GM23248 (cell line): ENCODE measurements around the gene PKIG. TPM values are rescaled to one million over a fixed set of nuclear protein-coding genes. Genes with fewer than 3 reads are reported as not detected.
A peak's percentile ranks its signal among the peaks of the same experiment; 100 is the strongest.

ENCODE experiments used
- DNase-seq: peaks from one replicate; pipeline ENCODE4 v3.0.0-alpha.2; 2015
- H2AFZ ChIP-seq: fragments of 200-600 bp; sonication (generic); 2 replicates; pipeline ENCODE4 v1.6.1; 2016; ENCODE audit warnings: antibody characterized with exemption
- H3F3A ChIP-seq: fragments of 200-600 bp; sonication (generic); 2 replicates; pipeline ENCODE4 v1.6.1; 2016; ENCODE audit warnings: mild to moderate bottlenecking, antibody characterized with exemption, mixed run types; ENCODE audit not compliant: insufficient read depth
- H3K27ac ChIP-seq: fragments of 200-600 bp; sonication (generic); 2 replicates; pipeline ENCODE4 v1.5.1; 2016; ENCODE audit warnings: mild to moderate bottlenecking
- H3K27me3 ChIP-seq: fragments of 200-600 bp; sonication (generic); replicated peaks from 2 replicates; pipeline ENCODE4 v1.6.1; 2016; ENCODE audit warnings: mild to moderate bottlenecking; ENCODE audit not compliant: insufficient read depth
- H3K36me3 ChIP-seq: fragments of 200-600 bp; sonication (generic); 2 replicates; pipeline ENCODE4 v1.6.1; 2016; ENCODE audit warnings: low read depth, mild to moderate bottlenecking
- H3K4me1 ChIP-seq: fragments of 200-600 bp; sonication (generic); 2 replicates; pipeline ENCODE4 v1.6.1; 2016; ENCODE audit warnings: mild to moderate bottlenecking; ENCODE audit not compliant: insufficient read depth
- H3K4me2 ChIP-seq: fragments of 200-600 bp; sonication (generic); one replicate; pipeline ENCODE4 v1.6.1; 2016; ENCODE audit warnings: mild to moderate bottlenecking; ENCODE audit not compliant: unreplicated experiment
- H3K4me3 ChIP-seq: fragments of 200-600 bp; sonication (generic); 2 replicates; pipeline ENCODE4 v1.5.1; 2016; ENCODE audit warnings: mild to moderate bottlenecking
- H3K79me2 ChIP-seq: fragments of 200-600 bp; sonication (generic); 2 replicates; pipeline ENCODE4 v1.6.1; 2016; ENCODE audit warnings: mild to moderate bottlenecking; ENCODE audit not compliant: insufficient read depth
- H3K9ac ChIP-seq: fragments of 200-600 bp; sonication (generic); 2 replicates; pipeline ENCODE4 v1.6.1; 2016; ENCODE audit warnings: mild to moderate bottlenecking
- H3K9me2 ChIP-seq: fragments of 200-600 bp; sonication (generic); 2 replicates; pipeline ENCODE4 v1.6.1; 2016; ENCODE audit warnings: mixed run types, mild to moderate bottlenecking, moderate library complexity; ENCODE audit not compliant: insufficient read depth
- H3K9me3 ChIP-seq: fragments of 200-600 bp; sonication (generic); one replicate; pipeline ENCODE4 v1.6.1; 2017; ENCODE audit warnings: low read depth
- H4K20me1 ChIP-seq: fragments of 200-600 bp; sonication (generic); 2 replicates; pipeline ENCODE4 v1.6.0; 2016; ENCODE audit not compliant: insufficient read depth
- EZH2 ChIP-seq: fragments of 200-600 bp; sonication (generic); IDR thresholded peaks from 2 replicates; pipeline ENCODE4 v1.6.1; 2018; ENCODE audit warnings: antibody characterized with exemption, mild to moderate bottlenecking; ENCODE audit not compliant: insufficient read depth, poor library complexity, severe bottlenecking
- EZH2phosphoT487 ChIP-seq: fragments of 200-600 bp; sonication (generic); IDR thresholded peaks from 2 replicates; pipeline ENCODE4 v1.6.1; 2018; ENCODE audit warnings: antibody characterized with exemption, moderate library complexity, mild to moderate bottlenecking, low read depth; ENCODE audit not compliant: insufficient read depth
- WGBS, 2 experiments: methylation state at CpG; one replicate each; pipeline ENCODE4 v1.1.6; 2015 to 2017; ENCODE audit warnings: low lambda C conversion rate in 2 of 2, low coverage in 1 of 2; ENCODE audit errors: missing lambda C conversion rate in 2 of 2; 5-methylcytosine and 5-hydroxymethylcytosine counted together
- in situ Hi-C: fragments of 300-500 bp; cut with MboI; formaldehyde crosslinking; loops from 2 replicates; pipeline ENCODE4 v1.15.0; 2020
- polyA plus RNA-seq: library from polyadenylated mRNA; unstranded; fragments of >200 nt; fragmentation: Nextera tagmentation; extraction: Ambion mirVana; gene quantifications from 2 replicates; pipeline ENCODE4 v1.2.1, GENCODE V29; 2016
- total RNA-seq: library from RNA; depleted of rRNA; stranded (reverse); fragments of >200 nt; shearing (Covaris generic); gene quantifications from 2 replicates; pipeline ENCODE4 v1.2.3, GENCODE V29; 2014

Gene PKIG
- total and polyA plus RNA-seq, 2 experiments from 2014 or later = 46.0 to 83.7 TPM

DNA sequence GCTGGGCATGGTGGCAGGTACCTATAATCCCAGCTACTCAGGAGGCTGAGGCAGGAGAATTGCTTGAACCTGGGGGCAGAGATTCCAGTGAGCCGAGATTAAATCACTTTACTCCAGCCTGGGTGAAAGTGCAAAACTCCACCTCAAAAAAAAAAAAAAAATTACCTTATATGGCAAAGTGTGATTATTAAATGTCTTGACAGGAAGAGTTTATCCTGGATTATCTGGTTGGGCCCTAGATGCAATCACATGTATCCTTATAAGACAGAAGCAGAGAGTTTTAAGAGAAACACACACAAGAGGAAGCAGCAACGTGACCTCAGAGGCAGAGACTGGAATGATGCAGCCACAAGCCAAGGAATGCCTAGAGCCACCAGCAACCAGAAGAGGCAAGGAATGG lies 58.1 kb downstream of the PKIG start:
- Histone ChIP-seq H3K9me3 (no peaks in the 10 kb centered on the region), H3K36me3 (no peaks in the 10 kb centered on the region), H2AFZ (no peak overlapping the region), H3K9ac (no peak overlapping the region), H3K4me1 (peaks cover 27% of the 10 kb centered on the region), H3F3A (peaks cover 9% of the 10 kb centered on the region; the same call in 1 of the 2 replicates), H3K4me2 (no peak overlapping the region), H3K79me2 (no peaks in the 10 kb centered on the region), H3K9me2 (no peaks in the 10 kb centered on the region), H3K27ac (no peak overlapping the region), H4K20me1 (no peaks in the 10 kb centered on the region), H3K27me3 (no peaks in the 10 kb centered on the region), H3K4me3 (no peak overlapping the region)
- 72 to 75% methylated on average over 2 of the region's 2 CpGs for WGBS, 2 experiments
- TF ChIP-seq EZH2 (no peak), EZH2phosphoT487 (no peak)
- DNase-seq = no peak
- in situ Hi-C loops = no loop called here

DNA sequence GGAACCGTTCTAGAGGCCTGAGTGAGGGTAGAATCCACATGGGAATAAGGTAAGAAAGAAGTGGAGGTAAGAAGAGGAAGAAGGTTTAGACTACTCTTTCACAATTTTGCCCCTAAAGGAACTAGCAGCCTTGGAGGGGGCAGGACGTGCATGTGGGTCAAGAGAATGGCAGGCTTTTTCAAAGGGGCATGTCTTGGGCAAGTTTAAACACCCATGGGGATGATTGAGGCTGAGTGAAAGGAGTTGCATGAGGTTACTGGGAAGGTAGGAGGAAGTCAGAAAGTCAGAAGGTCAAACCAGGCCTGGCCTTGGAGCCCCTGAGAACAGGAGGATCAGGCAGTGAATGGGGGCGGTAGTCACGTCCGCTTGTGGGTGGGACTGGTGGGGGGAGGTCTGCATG lies 58.9 kb downstream of the PKIG start:
- TF ChIP-seq EZH2phosphoT487 (no peak), EZH2 (no peak)
- no peaks in the 10 kb centered on the region for H4K20me1 ChIP-seq
- H3K9me3 ChIP-seq = no peaks in the 10 kb centered on the region
- H3K79me2 ChIP-seq = no peaks in the 10 kb centered on the region
- H3K9me2 ChIP-seq = no peaks in the 10 kb centered on the region
- H2AFZ ChIP-seq = no peak overlapping the region
- H3K4me3 ChIP-seq = no peak overlapping the region
- DNase-seq = no peak
- WGBS, 2 experiments = 99% methylated on average over 5 of the region's 5 CpGs
- in situ Hi-C loops = no loop called here
- H3F3A ChIP-seq = peaks cover 9% of the 10 kb centered on the region; the same call in 1 of the 2 replicates
- no peak overlapping the region for H3K4me2 ChIP-seq
- no peaks in the 10 kb centered on the region for H3K36me3 ChIP-seq
- no peak overlapping the region for H3K9ac ChIP-seq
- H3K27ac ChIP-seq = no peak overlapping the region
- peaks cover 27% of the 10 kb centered on the region for H3K4me1 ChIP-seq
- no peaks in the 10 kb centered on the region for H3K27me3 ChIP-seq

DNA sequence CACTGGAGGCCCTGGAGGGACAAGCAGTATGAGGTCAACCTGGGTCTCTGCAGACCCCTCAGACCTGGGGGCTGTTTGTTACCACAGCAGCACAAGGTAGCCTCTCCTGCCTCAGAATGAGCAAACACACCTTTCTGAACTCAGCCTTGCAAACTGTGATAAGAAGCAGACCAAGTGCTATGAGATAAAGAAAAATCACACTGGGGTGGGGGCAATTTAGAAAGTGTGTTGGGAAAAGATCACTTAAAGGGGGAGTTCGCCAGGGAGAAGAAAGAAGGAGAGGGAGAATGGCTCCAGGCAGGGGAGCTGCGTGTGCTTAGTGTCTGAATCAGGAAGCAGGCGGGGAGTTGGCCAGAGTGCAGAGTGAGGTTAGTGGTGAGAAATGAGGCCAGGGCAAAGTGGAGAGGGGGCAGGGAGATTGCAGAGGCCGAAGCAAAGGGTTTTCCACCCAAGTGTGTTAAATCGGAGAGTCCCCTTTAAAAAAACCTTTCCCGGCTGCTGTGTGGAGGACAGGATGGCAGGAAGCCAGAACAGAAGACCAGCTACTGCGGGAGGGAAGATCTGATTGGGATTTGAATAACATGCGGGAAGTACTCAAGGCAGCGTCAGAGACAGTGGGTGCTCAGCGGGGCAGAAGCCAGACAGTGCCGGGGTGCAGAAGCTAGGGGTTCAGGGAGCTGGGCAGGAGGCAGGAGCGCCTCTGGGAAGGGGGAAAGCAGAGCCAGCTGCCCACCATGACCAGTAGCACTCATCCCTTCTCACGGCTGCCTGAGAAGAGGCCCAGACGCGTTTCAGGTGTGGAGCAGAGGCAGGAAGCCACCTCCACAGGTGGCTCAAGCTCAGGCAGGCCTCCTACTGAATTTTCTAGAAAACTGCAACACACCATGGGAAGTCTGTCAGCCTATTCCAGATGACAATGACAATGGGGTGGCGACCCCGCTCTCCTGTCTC lies 60.1 kb downstream of the PKIG start:
- Histone ChIP-seq H3K9me2 (no peaks in the 10 kb centered on the region), H3K27me3 (no peaks in the 10 kb centered on the region), H3K27ac (peak overlapping the region; percentile 91), H3F3A (peaks cover 9% of the 10 kb centered on the region; the same call in 1 of the 2 replicates), H3K4me3 (peak overlapping the region; percentile 41), H3K4me2 (peak overlapping the region; percentile 64), H3K36me3 (no peaks in the 10 kb centered on the region), H3K4me1 (peaks cover 31% of the 10 kb centered on the region), H3K9me3 (no peaks in the 10 kb centered on the region), H3K79me2 (no peaks in the 10 kb centered on the region), H3K9ac (peak overlapping the region; percentile 71), H2AFZ (peak overlapping the region; percentile 66), H4K20me1 (no peaks in the 10 kb centered on the region)
- TF ChIP-seq EZH2phosphoT487 = no peak
- no peak for TF ChIP-seq EZH2
- in situ Hi-C loops = no loop called here
- WGBS, 2 experiments = 19 to 25% methylated on average over 17 of the region's 17 CpGs
- DNase-seq = peak; percentile 87

GRCh38 chr20:44643154-44643519 lies 60.8 kb downstream of the PKIG start:
- Histone ChIP-seq H3K4me2 (peak overlapping the region; percentile 64), H3K36me3 (no peaks in the 10 kb centered on the region), H3K27me3 (no peaks in the 10 kb centered on the region), H3F3A (peaks cover 9% of the 10 kb centered on the region; the same call in 1 of the 2 replicates), H3K27ac (peak overlapping the region; percentile 91), H3K9ac (peak overlapping the region; percentile 71), H3K79me2 (no peaks in the 10 kb centered on the region), H3K4me3 (no peak overlapping the region), H3K9me2 (no peaks in the 10 kb centered on the region), H2AFZ (peak overlapping the region; percentile 78), H3K9me3 (no peaks in the 10 kb centered on the region), H4K20me1 (no peaks in the 10 kb centered on the region), H3K4me1 (peaks cover 31% of the 10 kb centered on the region)
- no peak for TF ChIP-seq EZH2phosphoT487
- no peak for TF ChIP-seq EZH2
- in situ Hi-C loops = no loop called here
- WGBS, 2 experiments = 83 to 88% methylated on average over 1 of the region's 1 CpG
- no peak for DNase-seq
